HL-60 (cell line): ENCODE data around the gene SRPX2.

Experiments
- DNase-seq, 2 experiments: peaks; one replicate each; pipeline ENCODE4 v3.0.0-alpha.2; 2010 to 2020; ENCODE audit warnings: low read depth in 1 of 2, low spot score in 1 of 2
- H3K27ac ChIP-seq: fragments of 250-450 bp; sonication (Bioruptor Pico); replicated peaks from 2 replicates; pipeline ENCODE4 v1.5.1; 2020; ENCODE audit warnings: mild to moderate bottlenecking, moderate library complexity
- H3K27me3 ChIP-seq: fragments of 250-450 bp; sonication (Bioruptor Pico); 2 replicates; pipeline ENCODE4 v1.5.1; 2021; ENCODE audit warnings: mild to moderate bottlenecking, moderate library complexity; ENCODE audit not compliant: insufficient read depth, poor library complexity, severe bottlenecking
- H3K4me3 ChIP-seq: replicated peaks from 2 replicates; pipeline ENCODE4 v1.5.1; 2011; ENCODE audit warnings: mild to moderate bottlenecking, control low read depth, low read length; ENCODE audit not compliant: insufficient read depth
- GABPA ChIP-seq: IDR thresholded peaks from 2 replicates; pipeline ENCODE4 v1.6.1; 2012; ENCODE audit warnings: low read depth
- POLR2AphosphoS5 ChIP-seq: IDR thresholded peaks from 2 replicates; pipeline ENCODE4 v1.6.1; 2012; ENCODE audit warnings: low read depth
- SPI1 ChIP-seq: IDR thresholded peaks from 2 replicates; pipeline ENCODE4 v1.6.1; 2012; ENCODE audit warnings: low read depth, mild to moderate bottlenecking, borderline replicate concordance
- TF ChIP-seq, protein P1 (sequence below): IDR thresholded peaks from 2 replicates; pipeline ENCODE4 v1.6.1; 2012; ENCODE audit warnings: low read depth; ENCODE audit not compliant: insufficient replicate concordance
- TF ChIP-seq, protein P2 (sequence below): IDR thresholded peaks from one replicate; pipeline ENCODE4 v1.5.1; 2011; ENCODE audit warnings: low read length, control low read depth, inconsistent platforms; ENCODE audit not compliant: insufficient read depth

The SRPX2 gene

DNA sequence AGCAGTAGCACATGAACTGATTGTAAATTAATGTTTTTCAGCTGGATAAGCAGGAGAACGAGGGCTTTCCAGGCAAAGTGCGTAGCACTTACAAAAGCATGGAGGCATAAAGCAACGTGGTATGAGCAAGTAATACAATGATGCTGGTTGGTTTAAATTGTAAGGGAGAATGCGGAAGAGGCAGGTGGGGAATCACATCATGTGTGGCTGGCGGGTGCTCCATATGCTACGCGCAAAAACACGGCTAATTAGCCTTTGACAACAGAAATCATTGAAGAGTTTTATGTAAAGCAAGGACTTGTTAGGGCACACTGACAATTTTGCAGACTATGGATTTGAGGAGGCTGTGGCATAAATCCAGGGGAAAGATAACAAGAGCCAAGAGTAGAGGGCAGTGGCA is 73.4 kb downstream of the SRPX2 start:
- Histone ChIP-seq H3K27ac (no peak overlapping the region), H3K27me3 (no peaks in the 10 kb centered on the region), H3K4me3 (no peak overlapping the region)
- no peak for DNase-seq
- TF ChIP-seq, protein P1, sequence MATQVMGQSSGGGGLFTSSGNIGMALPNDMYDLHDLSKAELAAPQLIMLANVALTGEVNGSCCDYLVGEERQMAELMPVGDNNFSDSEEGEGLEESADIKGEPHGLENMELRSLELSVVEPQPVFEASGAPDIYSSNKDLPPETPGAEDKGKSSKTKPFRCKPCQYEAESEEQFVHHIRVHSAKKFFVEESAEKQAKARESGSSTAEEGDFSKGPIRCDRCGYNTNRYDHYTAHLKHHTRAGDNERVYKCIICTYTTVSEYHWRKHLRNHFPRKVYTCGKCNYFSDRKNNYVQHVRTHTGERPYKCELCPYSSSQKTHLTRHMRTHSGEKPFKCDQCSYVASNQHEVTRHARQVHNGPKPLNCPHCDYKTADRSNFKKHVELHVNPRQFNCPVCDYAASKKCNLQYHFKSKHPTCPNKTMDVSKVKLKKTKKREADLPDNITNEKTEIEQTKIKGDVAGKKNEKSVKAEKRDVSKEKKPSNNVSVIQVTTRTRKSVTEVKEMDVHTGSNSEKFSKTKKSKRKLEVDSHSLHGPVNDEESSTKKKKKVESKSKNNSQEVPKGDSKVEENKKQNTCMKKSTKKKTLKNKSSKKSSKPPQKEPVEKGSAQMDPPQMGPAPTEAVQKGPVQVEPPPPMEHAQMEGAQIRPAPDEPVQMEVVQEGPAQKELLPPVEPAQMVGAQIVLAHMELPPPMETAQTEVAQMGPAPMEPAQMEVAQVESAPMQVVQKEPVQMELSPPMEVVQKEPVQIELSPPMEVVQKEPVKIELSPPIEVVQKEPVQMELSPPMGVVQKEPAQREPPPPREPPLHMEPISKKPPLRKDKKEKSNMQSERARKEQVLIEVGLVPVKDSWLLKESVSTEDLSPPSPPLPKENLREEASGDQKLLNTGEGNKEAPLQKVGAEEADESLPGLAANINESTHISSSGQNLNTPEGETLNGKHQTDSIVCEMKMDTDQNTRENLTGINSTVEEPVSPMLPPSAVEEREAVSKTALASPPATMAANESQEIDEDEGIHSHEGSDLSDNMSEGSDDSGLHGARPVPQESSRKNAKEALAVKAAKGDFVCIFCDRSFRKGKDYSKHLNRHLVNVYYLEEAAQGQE: no peak
- TF ChIP-seq, protein P2, sequence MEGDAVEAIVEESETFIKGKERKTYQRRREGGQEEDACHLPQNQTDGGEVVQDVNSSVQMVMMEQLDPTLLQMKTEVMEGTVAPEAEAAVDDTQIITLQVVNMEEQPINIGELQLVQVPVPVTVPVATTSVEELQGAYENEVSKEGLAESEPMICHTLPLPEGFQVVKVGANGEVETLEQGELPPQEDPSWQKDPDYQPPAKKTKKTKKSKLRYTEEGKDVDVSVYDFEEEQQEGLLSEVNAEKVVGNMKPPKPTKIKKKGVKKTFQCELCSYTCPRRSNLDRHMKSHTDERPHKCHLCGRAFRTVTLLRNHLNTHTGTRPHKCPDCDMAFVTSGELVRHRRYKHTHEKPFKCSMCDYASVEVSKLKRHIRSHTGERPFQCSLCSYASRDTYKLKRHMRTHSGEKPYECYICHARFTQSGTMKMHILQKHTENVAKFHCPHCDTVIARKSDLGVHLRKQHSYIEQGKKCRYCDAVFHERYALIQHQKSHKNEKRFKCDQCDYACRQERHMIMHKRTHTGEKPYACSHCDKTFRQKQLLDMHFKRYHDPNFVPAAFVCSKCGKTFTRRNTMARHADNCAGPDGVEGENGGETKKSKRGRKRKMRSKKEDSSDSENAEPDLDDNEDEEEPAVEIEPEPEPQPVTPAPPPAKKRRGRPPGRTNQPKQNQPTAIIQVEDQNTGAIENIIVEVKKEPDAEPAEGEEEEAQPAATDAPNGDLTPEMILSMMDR: no peak
- TF ChIP-seq GABPA: no peak
- TF ChIP-seq SPI1: no peak
- TF ChIP-seq POLR2AphosphoS5: no peak

DNA sequence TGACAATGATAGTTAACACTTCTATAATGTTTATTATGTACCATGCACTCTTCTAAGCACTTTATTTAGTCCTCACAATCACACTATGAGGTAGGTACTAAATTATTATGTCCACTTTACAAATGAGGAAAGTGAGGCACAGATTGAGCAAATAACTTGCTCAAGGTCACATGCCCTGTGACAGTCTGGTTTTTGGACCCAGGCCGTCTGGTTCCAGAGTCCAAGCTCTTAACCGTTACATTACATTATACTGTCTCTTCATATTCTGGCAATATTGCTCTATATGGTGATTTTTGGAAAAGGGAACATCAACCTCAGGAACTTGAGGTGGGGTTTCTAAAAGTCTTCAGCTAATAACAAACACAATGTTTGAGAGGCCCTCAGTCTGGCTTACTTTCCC is 75.1 kb downstream of the SRPX2 start:
- no peaks in the 10 kb centered on the region for H3K27me3 ChIP-seq
- H3K4me3 ChIP-seq: no peak overlapping the region
- TF ChIP-seq SPI1 (no peak), POLR2AphosphoS5 (no peak), GABPA (no peak)
- TF ChIP-seq, protein P1: no peak
- TF ChIP-seq, protein P2: no peak
- no peak overlapping the region for H3K27ac ChIP-seq
- no peak for DNase-seq

DNA sequence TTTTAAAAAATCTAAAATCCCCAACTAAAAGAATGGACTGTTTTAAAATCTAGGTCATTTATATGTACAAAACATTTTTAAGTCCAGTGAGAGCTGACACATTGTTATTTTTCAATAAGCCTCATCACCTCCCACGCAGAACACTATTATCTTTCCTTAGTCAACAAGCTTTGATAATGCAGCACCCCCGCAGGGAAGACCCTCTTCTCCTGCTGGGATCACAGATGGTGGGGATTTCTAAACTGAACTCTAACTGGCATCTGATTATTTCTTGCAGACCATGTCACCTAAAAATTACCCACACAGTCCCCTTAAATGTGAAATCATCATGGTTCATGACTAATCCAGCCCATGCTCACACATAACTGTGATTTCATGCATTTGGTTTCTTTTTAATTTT is 76.3 kb downstream of the SRPX2 start:
- H3K27me3 ChIP-seq: no peaks in the 10 kb centered on the region
- no peak overlapping the region for H3K4me3 ChIP-seq
- DNase-seq: no peak
- H3K27ac ChIP-seq: no peak overlapping the region
- TF ChIP-seq POLR2AphosphoS5 (no peak), GABPA (no peak), SPI1 (no peak)
- TF ChIP-seq, protein P1: no peak
- TF ChIP-seq, protein P2: no peak
